RWPE1 (cell line): ENCODE measurements around the gene LCE1C.
A peak's percentile ranks its signal among the peaks of the same experiment; 100 is the strongest.

Source experiments
- CTCF ChIA-PET: fragments of 350-600 bp; sonication (Branson Sonifier 250); formaldehyde crosslinking; extraction: SDS; loops from one replicate; lab custom pipeline; 2021; lab: Yijun Ruan, JAX
- POLR2A ChIA-PET: fragments of 400-600 bp; formaldehyde crosslinking; extraction: SDS; loops from one replicate; lab custom pipeline; 2020; ENCODE audit warnings: antibody characterized with exemption; ENCODE audit not compliant: low non-redundant PET; lab: Yijun Ruan, JAX
- DNase-seq: peaks from one replicate; pipeline ENCODE4 v3.0.0; 2012; ENCODE audit warnings: low spot score
- H3K27ac ChIP-seq: fragments of 450-650 bp; 2 replicates; pipeline ENCODE4 v1.5.1; 2017
- TF ChIP-seq, protein P1 (sequence below): fragments of 450-650 bp; conservative IDR thresholded peaks from 2 replicates; pipeline ENCODE4 v1.5.1; 2017; ENCODE audit warnings: low read depth, mild to moderate bottlenecking

The LCE1C gene, protein sequence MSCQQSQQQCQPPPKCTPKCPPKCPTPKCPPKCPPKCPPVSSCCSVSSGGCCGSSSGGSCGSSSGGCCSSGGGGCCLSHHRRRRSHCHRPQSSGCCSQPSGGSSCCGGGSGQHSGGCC

GRCh38 chr1:152806576-152806975 lies at the start of gene LCE1C:
Gene LCE1C, minus strand, starts transcription at chr1:152806651. Its CDS starts 1,173 bp downstream, at chr1:152805478.
- TF ChIP-seq, protein P1, sequence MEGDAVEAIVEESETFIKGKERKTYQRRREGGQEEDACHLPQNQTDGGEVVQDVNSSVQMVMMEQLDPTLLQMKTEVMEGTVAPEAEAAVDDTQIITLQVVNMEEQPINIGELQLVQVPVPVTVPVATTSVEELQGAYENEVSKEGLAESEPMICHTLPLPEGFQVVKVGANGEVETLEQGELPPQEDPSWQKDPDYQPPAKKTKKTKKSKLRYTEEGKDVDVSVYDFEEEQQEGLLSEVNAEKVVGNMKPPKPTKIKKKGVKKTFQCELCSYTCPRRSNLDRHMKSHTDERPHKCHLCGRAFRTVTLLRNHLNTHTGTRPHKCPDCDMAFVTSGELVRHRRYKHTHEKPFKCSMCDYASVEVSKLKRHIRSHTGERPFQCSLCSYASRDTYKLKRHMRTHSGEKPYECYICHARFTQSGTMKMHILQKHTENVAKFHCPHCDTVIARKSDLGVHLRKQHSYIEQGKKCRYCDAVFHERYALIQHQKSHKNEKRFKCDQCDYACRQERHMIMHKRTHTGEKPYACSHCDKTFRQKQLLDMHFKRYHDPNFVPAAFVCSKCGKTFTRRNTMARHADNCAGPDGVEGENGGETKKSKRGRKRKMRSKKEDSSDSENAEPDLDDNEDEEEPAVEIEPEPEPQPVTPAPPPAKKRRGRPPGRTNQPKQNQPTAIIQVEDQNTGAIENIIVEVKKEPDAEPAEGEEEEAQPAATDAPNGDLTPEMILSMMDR: no peak
- H3K27ac ChIP-seq: no peak within 1 kb of the TSS
- ChIA-PET CTCF (no interaction called here), POLR2A (no interaction called here)
- peak; percentile 11 for DNase-seq

GRCh38 chr1:152855661-152856060 lies 49.2 kb upstream of the LCE1C start:
- ChIA-PET CTCF (interaction anchor here (0.6 kb wide), 1 partner anchor 13 kb away, joined by 4 read pairs; no protein-coding TSS in a partner anchor), POLR2A (no interaction called here)
- DNase-seq: peak; percentile 5
- peak overlapping the region; percentile 33; the same call in 1 of the 2 replicates for H3K27ac ChIP-seq
- TF ChIP-seq, protein P1: no peak

DNA sequence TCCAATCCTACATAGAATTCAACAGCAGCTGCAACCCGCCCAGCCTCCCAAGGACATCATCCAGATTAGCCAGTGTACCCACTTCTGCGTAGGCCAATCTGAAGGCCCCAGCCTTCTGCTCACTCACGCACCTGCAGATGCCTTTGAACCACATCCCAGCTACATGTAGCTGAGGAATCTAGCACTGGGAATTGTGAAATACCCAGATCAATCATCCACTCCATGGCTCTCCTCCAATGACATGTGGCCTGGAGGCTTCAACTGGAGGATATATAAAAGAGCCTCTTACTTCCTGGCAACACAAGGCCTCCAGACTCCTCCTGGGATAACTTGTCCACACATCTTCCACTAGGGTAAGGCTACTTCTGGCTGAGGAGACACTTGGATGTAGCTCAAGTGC lies 36.1 kb upstream of the LCE1C start, which contains the start of gene LCE6A:
LCE6A (plus strand) TSS at position 301 of the 400 bp plus-strand sequence. CDS start 665 bp downstream, outside the sequence.
- ChIA-PET CTCF (interaction anchor here (0.6 kb wide), 2 partner anchors 14 to 189 kb away, joined by 3 to 4 read pairs; no protein-coding TSS in a partner anchor), POLR2A (no interaction called here)
- no peak within 1 kb of the TSS for H3K27ac ChIP-seq
- DNase-seq: no peak
- TF ChIP-seq, protein P1: no peak

DNA sequence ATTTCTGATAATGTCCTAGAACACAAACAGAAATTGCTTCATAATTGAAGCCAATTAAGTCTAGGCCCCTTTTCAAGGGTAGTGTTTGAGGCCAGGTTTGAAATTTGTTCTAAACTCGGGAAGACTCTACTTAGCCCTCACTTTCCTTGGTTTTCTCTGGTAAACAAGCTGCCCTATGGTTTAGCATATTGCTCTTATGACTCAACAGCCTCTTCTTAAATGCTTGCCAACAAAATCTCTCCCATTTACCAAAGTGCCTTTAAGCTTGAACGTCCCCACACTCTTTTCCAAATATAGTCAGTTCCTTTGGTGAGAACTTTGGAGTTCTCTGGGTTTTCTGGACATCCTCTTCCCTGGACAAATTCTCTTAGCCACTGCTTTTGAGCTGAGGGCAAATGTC lies 30.4 kb upstream of the LCE1C start:
- DNase-seq: no peak
- CTCF ChIA-PET: interaction anchor here (0.6 kb wide), 1 partner anchor 1195 kb away, joined by 3 read pairs; no protein-coding TSS in a partner anchor
- TF ChIP-seq, protein P1: no peak
- POLR2A ChIA-PET: no interaction called here
- no peak overlapping the region for H3K27ac ChIP-seq

DNA sequence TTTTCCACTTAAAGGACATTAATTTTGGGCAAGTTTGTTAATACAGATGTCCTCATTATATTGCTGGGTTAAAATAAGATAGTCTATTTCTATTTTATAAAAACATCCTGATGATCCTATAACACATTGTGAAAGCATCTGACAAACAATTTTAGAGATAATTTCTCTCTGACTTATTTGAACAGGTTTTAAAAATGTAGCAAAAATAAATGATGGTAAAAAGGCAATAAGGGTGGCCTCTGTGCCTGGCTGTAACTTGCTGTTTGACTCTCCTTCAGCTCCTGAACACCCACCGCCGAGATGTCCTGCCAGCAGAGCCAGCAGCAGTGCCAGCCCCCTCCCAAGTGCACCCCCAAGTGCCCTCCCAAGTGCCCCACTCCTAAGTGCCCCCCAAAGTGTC lies 20.7 kb upstream of the LCE1C start, which contains the start of gene LCE1A:
LCE1A (plus strand) TSS at position 301 of the 400 bp plus-strand sequence; CDS start at position 301, 0 bp downstream.
- no peak within 1 kb of the TSS for H3K27ac ChIP-seq
- no peak for DNase-seq
- POLR2A ChIA-PET: no interaction called here
- TF ChIP-seq, protein P1: no peak
- CTCF ChIA-PET: no interaction called here

DNA sequence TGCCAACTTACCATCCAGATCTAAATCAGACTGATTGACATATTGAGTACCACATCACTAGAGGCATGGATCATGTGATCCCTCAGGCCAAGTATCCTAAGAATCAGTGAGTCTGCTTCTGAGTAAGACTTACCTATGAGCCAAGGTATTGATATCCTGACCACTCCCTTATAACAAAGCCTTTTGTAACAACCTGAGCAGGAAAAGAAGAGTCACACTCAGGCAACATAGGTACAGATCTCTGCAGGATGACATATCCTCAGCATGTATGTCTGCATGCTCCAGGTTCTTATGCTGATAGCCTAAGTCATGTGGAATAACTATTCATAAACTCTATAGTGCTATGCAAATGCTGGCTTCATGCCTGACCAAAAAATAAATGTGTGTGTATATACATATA lies 18.5 kb upstream of the LCE1C start:
- H3K27ac ChIP-seq: no peak overlapping the region
- ChIA-PET POLR2A (no interaction called here), CTCF (interaction anchor here (0.7 kb wide), 1 partner anchor 115 kb away, joined by 3 read pairs; no protein-coding TSS in a partner anchor)
- DNase-seq: no peak
- TF ChIP-seq, protein P1: no peak
